Astrocyte of the cerebellum (primary cell): ENCODE results near the gene C1orf159.
A peak's percentile ranks its signal among the peaks of the same experiment; 100 is the strongest.
"Not testable (repeated sequence)": the region's sequence is repeated elsewhere in the genome, so short reads cannot be mapped to it uniquely, and the experiment has no call there.

Experiments
- DNase-seq: peaks from one replicate; pipeline ENCODE4 v3.0.0-alpha.2; 2011; ENCODE audit warnings: low read depth
- H3K4me3 ChIP-seq: 2 replicates; pipeline ENCODE4 v1.5.1; 2011; ENCODE audit warnings: mild to moderate bottlenecking, low read depth, low read length, moderate library complexity
- in situ Hi-C: cut with HindIII; loops from 2 replicates; pipeline ENCODE4 v1.10.0; 2017; ENCODE audit warnings: low sequenced_read_pairs
- TF ChIP-seq, protein P1 (sequence below): IDR thresholded peaks from 2 replicates; pipeline ENCODE4 v1.5.1; 2012; ENCODE audit warnings: low read length, low read depth, moderate library complexity, mild to moderate bottlenecking; ENCODE audit errors: missing control alignments

Gene C1orf159

DNA sequence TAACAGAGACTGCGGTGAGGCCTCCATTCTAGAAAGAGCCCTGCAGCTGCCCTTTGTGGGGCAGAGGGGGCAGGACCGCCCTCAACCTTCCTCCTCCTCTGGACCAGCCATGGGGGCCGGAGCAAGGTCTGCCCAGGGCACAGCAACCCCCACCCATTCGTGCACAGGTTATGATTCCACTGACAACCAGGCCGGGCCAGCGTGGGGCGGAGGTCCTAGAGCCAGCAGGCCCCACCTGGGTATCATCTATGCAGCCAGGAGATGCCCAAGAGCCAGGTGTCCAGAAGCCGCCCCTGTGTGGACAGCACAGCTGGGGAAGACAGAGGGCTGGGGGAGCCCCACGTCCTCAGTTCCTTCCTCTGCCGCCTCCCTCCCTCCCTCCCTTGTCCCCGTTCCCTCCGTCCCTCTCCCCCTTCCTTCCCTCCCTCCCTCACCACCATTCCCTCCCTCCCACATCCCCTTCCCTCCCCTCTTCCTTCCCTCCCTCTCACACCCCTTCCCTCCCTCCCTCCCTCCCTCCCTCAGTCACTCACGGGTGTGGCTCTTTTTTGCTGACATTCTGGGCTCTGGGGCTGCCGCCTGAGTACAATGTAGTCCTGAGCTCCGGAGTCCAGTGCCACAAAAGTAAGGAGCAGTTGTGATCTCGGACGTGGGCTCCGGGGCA is 54.1 kb downstream of the C1orf159 start:
- no peak overlapping the region for H3K4me3 ChIP-seq

DNA sequence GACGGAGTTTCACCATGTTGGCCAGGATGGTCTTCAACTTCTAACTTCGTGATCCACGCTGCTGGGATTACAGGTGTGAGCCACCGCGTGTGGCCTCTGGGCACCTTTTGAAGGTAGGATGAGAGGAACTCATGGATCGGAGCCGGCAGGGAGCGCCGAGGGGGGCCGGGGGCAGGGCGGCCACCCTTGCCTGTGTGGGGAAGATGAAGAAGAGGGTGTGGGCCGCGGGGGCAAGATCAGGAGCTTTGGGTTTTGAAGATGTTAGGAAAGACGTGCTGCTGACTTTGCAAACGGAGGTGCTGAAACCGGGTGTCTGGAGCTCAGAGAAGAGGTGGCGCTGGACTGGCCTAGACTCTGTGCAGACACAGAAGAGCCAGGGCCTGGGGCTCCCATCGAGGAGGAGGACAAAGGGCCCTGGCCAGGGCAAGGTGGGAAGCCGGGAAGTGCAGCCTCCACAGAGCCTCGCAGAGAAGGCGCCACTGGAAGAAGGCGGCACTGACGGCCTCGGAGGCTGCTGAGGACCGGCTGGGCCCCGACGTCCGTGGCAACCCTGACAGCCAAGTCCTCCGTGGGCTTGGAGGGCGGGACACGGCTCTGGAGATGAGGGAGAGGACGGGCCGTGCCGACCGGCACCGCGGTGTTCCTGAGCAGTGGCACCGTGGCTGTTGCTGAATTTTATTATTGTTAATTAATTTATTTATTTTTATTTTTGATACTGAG is 55.4 kb downstream of the C1orf159 start:
- DNase-seq, result no peak
- TF ChIP-seq, protein P1, sequence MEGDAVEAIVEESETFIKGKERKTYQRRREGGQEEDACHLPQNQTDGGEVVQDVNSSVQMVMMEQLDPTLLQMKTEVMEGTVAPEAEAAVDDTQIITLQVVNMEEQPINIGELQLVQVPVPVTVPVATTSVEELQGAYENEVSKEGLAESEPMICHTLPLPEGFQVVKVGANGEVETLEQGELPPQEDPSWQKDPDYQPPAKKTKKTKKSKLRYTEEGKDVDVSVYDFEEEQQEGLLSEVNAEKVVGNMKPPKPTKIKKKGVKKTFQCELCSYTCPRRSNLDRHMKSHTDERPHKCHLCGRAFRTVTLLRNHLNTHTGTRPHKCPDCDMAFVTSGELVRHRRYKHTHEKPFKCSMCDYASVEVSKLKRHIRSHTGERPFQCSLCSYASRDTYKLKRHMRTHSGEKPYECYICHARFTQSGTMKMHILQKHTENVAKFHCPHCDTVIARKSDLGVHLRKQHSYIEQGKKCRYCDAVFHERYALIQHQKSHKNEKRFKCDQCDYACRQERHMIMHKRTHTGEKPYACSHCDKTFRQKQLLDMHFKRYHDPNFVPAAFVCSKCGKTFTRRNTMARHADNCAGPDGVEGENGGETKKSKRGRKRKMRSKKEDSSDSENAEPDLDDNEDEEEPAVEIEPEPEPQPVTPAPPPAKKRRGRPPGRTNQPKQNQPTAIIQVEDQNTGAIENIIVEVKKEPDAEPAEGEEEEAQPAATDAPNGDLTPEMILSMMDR, result no peak
- peak overlapping the region; percentile 57 for H3K4me3 ChIP-seq
- in situ Hi-C loops, result no loop called here

More for the DNA sequence above, 54.1 kb downstream of the C1orf159 start:
- TF ChIP-seq, protein P1, result no peak
- in situ Hi-C loops, result no loop called here
- no peak for DNase-seq

DNA sequence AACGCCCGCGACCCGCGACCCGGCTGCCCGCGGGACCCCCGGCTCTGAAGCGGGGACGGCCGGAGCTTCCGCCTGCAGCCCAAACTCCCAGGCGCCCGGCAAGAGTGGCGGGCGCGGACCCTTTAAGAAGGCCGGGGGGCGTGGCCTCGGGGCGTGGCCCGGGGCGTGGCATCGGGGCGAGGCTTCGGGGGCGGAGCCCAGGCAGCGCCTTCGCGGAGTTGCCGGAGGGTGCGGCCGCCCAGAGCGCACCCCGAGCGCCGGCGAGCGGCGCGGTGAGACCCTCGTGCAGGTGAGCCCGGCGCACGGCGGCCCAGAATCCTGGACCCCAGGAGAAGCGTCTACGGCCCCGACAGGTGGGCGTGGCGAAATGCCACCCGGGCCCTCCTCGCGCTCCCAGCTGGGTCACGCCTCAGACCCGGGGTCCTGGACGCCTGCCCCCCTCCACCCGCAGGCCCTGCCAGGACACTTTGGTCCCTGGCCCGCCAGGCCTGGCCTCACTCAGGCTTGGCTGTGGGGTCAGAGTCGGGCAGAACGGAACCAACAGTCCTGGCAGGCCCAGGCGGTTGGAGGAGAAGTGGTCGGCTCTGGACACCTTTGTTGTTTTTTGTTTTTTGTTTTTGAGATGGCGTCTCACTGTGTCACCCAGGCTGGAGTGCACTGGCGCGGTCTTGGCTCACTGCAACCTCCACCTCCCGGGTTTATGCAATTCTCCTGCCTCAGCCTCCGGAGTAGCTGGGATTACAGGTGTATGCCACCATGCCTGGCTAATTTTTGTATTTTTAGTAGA is 56.2 kb downstream of the C1orf159 start:
- DNase-seq, result no peak
- peak overlapping the region; percentile 57 for H3K4me3 ChIP-seq
- in situ Hi-C loops, result no loop called here
- TF ChIP-seq, protein P1, result no peak

DNA sequence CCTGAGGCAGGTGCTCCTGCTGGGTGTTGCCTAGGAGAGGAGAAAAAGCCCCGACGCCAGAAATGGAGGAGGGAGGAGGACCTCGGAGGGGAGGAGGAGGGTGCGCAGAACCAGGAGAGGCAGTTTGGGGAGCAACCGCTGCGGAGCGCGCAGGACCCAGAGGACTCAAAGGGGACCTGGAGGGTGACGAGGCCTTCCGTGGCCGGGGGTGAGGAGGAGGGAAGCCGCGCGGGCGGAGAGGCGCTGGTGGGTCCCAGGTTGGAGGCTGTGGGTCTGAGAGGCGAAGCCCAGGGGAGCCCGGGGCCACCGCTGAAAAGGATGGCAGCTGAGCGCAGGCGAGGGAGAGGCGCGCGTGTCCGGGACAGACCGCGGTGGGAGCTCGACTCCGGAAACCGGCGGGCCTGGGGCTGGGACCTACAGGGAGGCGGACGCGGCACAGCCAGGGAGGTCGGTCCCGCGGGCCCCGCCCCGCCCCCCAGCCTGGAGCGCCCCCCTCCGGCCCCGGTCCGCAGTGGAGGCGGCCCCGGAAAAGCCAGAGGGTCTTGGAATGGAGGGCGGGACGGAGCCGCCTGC is 56.9 kb downstream of the C1orf159 start:
- H3K4me3 ChIP-seq, result peak overlapping the region; percentile 57
- TF ChIP-seq, protein P1, result peak; percentile 16
- DNase-seq, result no peak
- in situ Hi-C loops, result no loop called here

DNA sequence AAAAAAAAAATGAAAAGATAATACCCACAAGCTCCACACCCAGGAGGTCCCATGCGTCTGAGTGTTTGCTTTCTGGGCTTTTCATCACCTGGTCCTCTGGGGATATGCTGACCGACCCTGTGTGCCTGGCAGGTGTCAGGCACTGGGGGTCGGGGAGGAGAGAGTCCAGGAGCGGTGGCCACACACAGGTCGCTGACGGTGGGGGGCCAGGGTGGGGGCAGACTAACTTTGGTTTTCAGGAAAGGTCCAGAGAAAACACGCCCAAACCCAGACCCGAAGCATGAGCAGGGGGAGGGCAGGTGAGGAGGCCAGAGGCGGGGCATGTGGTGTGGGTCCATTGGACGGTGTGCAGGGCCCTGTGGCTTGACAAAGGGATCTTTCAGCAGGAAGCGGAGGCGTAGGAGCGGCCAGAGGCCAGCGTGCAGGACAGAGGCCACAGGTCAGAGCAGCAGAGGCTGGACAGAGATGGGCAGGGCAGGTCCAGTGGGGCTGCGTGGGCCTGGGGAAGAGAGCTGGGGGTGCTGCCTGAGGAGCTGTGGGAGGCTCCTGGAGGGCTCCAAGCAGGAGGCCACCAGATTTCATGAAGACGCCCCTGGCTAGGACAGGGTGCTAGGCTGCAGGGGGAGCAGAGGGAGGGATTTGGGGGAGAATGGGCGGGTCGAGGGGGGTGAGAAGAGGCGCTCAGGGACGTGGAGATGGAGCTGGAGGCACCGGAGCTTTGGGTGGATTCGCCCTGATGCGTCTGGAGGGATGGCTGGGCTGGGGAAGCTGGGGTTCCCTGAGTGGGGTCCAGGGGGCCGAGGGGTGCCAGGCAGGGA is 57.6 kb downstream of the C1orf159 start:
- TF ChIP-seq, protein P1, result no peak
- H3K4me3 ChIP-seq, result no peak overlapping the region
- DNase-seq, result no peak
- in situ Hi-C loops, result no loop called here

DNA sequence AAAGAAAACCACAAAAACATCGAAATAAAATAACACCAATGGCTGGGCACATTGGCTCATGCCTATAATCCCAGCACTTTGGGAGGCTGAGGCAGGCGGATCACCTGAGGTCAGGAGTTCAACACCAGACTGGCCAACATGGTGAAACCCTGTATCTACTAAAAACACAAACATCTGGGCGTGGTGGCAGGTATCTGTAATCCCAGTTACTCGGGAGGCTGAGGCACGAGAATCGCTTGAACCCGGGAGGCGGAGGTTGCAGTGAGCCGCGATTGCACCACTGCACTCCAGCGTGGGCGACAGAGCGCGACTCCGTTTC is 58.2 kb downstream of the C1orf159 start:
- DNase-seq, in situ Hi-C loops: not testable (repeated sequence)

More for the DNA sequence above, 58.2 kb downstream of the C1orf159 start:
- not testable (repeated sequence) for H3K4me3 ChIP-seq
